Measurements from ENCODE around the gene CLDN34.

GRCh38 chrX:10016519-10017132 is 49.5 kb downstream of the CLDN34 start:
- TF ChIP-seq CTCF (conservative IDR thresholded peaks at IDR 0.05; ENCODE audit: low read depth in 2 of 2) (no peak), POLR2AphosphoS5 (IDR thresholded peaks at IDR 0.05; ENCODE audit: low read depth) (no peak), EZH2phosphoT487 (IDR thresholded peaks at IDR 0.05; ENCODE audit: unreplicated experiment) (no peak), EZH2 (IDR thresholded peaks at IDR 0.05; ENCODE audit: low read depth, unreplicated experiment) (no peak), REST (IDR thresholded peaks at IDR 0.05; ENCODE audit: unreplicated experiment) (no peak), JUNB (IDR thresholded peaks at IDR 0.05; ENCODE audit: unreplicated experiment) (no peak), ZNF114 (CRISPR knock-in tag; IDR thresholded peaks at IDR 0.05) (no peak), CREB1 (CRISPR knock-in tag; IDR thresholded peaks at IDR 0.05; ENCODE audit: low read depth) (no peak), NANOG (IDR thresholded peaks at IDR 0.05; ENCODE audit: borderline replicate concordance) (no peak)
- TF ChIP-seq, protein P1, sequence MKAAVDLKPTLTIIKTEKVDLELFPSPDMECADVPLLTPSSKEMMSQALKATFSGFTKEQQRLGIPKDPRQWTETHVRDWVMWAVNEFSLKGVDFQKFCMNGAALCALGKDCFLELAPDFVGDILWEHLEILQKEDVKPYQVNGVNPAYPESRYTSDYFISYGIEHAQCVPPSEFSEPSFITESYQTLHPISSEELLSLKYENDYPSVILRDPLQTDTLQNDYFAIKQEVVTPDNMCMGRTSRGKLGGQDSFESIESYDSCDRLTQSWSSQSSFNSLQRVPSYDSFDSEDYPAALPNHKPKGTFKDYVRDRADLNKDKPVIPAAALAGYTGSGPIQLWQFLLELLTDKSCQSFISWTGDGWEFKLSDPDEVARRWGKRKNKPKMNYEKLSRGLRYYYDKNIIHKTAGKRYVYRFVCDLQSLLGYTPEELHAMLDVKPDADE (IDR thresholded peaks at IDR 0.05), result no peak
